T-helper 1 cell treated with Interleukin-12 subunit alpha and Interleukin-12 subunit beta and Interleukin-4 antibody, amounts not matched to agents 30 μg/mL and 1 μg/mL, for 36 hours (primary cell): ENCODE data around the gene CHST3.
A peak's percentile ranks its signal among the peaks of the same experiment; 100 is the strongest.

Experiments used
- H3K27ac Mint-ChIP-seq: one replicate; pipeline ENCODE4 v1.8.0; 2021; ENCODE audit warnings: mild to moderate bottlenecking, mixed read lengths
- H3K27me3 Mint-ChIP-seq: one replicate; pipeline ENCODE4 v1.8.0; 2021; ENCODE audit warnings: low read depth, mixed read lengths
- H3K36me3 Mint-ChIP-seq: one replicate; pipeline ENCODE4 v1.8.0; 2021; ENCODE audit warnings: low read depth, mixed read lengths
- H3K4me1 Mint-ChIP-seq: one replicate; pipeline ENCODE4 v1.8.0; 2021; ENCODE audit warnings: low read depth, mixed read lengths
- H3K4me3 Mint-ChIP-seq: one replicate; pipeline ENCODE4 v1.8.0; 2021; ENCODE audit warnings: mild to moderate bottlenecking, moderate library complexity, mixed read lengths
- H3K9me3 Mint-ChIP-seq: one replicate; pipeline ENCODE4 v1.8.0; 2021; ENCODE audit warnings: mixed read lengths

CHST3 gene

DNA sequence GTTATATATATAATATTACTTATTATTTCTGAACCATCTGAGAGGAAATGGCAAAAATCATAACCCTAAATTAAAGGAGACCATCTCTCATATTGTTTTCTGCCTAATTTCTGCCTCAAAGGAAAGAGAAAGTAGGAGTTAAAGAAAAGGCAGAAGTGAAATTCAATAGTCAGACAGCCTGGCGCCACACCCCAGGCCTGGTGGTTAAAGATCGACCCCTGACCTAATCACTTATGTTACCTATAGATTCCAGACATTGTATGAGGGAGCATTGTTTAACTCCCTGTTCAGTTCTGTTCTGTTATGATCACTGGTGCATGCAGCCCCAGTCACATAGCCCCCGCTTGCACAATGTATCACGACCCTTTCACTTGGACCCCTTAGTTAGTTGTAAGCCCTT is 24.9 kb upstream of the CHST3 start:
- Mint-ChIP-seq H3K9me3 (peaks cover 41% of the 10 kb centered on the region), H3K36me3 (peaks cover 10% of the 10 kb centered on the region), H3K4me3 (no peak overlapping the region), H3K4me1 (peaks cover 11% of the 10 kb centered on the region), H3K27ac (no peak overlapping the region), H3K27me3 (no peaks in the 10 kb centered on the region)

DNA sequence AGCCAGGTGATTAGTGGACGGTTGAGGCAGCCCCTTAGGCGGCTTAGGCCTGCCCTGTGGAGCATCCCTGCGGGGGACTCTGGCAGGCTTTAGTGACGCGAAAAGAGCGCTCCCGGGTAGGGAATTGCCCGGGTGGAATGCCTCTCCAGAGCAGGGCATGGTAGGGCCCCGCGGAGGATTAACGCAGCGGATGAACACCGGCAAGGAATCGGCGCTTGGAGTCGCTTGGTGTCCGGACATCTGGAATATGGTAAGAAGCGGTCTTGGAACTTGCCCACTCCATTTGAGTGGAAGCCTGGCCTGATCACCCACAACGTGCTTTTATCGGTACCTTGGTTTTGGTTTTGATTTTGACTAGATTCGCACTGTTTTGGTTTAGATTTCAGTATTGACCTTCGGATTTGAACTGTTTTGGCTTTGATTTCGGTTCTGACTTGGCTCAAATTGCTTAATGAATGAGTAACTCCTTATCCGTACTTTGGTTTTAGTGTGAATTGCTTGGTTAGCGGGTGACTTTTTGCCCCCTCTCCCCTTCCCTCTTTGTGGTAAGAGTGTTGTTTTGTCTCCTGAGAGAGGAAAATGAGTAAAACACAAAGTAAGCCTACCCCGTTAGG is 24.2 kb upstream of the CHST3 start:
- Mint-ChIP-seq H3K27ac (no peak overlapping the region), H3K36me3 (peaks cover 10% of the 10 kb centered on the region)

GRCh38 chr10:71940752-71941151 is 23.4 kb upstream of the CHST3 start:
- Mint-ChIP-seq H3K27ac (no peak overlapping the region), H3K27me3 (no peaks in the 10 kb centered on the region), H3K9me3 (peaks cover 36% of the 10 kb centered on the region)

More for the DNA sequence above, 24.2 kb upstream of the CHST3 start:
- H3K27me3 Mint-ChIP-seq = no peaks in the 10 kb centered on the region
- H3K4me1 Mint-ChIP-seq = peaks cover 9% of the 10 kb centered on the region
- H3K9me3 Mint-ChIP-seq = peaks cover 39% of the 10 kb centered on the region
- peak overlapping the region; percentile 9 for H3K4me3 Mint-ChIP-seq

GRCh38 chr10:71941318-71941717 is 22.9 kb upstream of the CHST3 start:
- H3K4me3 Mint-ChIP-seq = no peak overlapping the region
- H3K9me3 Mint-ChIP-seq = peaks cover 36% of the 10 kb centered on the region
- no peaks in the 10 kb centered on the region for H3K27me3 Mint-ChIP-seq
- no peak overlapping the region for H3K27ac Mint-ChIP-seq
- H3K36me3 Mint-ChIP-seq = peaks cover 14% of the 10 kb centered on the region
- H3K4me1 Mint-ChIP-seq = peaks cover 9% of the 10 kb centered on the region

More at GRCh38 chr10:71940752-71941151, 23.4 kb upstream of the CHST3 start:
- peaks cover 9% of the 10 kb centered on the region for H3K4me1 Mint-ChIP-seq
- no peak overlapping the region for H3K4me3 Mint-ChIP-seq
- peaks cover 10% of the 10 kb centered on the region for H3K36me3 Mint-ChIP-seq

DNA sequence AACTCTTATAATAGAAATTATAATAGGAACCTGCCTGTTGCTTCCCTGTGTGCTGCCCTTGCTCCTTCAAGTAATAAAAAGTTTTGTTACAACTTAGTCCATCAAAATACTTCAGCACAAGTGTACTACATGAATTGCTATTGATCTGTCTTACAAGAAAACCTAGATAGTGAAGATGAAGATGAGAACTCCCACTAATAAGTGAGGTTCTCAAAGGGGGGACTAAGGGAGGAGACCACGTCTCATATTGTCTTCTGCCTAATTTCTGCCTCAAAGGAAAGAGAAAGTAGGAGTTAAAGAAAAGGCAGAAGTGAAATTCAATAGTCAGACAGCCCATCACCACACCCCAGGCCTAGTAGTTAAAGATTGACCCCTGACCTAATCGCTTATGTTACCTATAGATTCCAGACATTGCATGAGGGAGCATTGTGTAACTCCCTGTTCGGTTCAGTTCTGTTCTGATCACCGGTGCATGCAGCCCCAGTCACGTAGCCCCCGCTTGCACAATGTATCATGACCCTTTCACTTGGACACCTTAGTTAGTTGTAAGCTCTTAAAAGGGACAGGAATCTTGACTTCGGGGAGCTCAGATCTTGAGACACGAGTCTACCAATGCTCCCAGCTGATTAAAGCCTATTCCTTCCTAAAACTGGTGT is 18.2 kb upstream of the CHST3 start:
- no peak overlapping the region for H3K4me3 Mint-ChIP-seq
- H3K36me3 Mint-ChIP-seq = peaks cover 4% of the 10 kb centered on the region
- H3K27me3 Mint-ChIP-seq = peaks cover 4% of the 10 kb centered on the region
- H3K9me3 Mint-ChIP-seq = peaks cover 24% of the 10 kb centered on the region
- H3K4me1 Mint-ChIP-seq = no peaks in the 10 kb centered on the region
- H3K27ac Mint-ChIP-seq = no peak overlapping the region

- Mint-ChIP-seq H3K4me1 (no peaks in the 10 kb centered on the region), H3K4me3 (no peak overlapping the region), H3K36me3 (peaks cover 4% of the 10 kb centered on the region), H3K27me3 (peaks cover 4% of the 10 kb centered on the region), H3K9me3 (peaks cover 24% of the 10 kb centered on the region), H3K27ac (no peak overlapping the region)
Measured at GRCh38 chr10:71946700-71947099, 17.5 kb upstream of the CHST3 start.

- Mint-ChIP-seq H3K4me1 (no peaks in the 10 kb centered on the region), H3K36me3 (peaks cover 4% of the 10 kb centered on the region), H3K27me3 (peaks cover 4% of the 10 kb centered on the region), H3K4me3 (no peak overlapping the region), H3K9me3 (peaks cover 24% of the 10 kb centered on the region), H3K27ac (no peak overlapping the region)
Measured at GRCh38 chr10:71948496-71949067, 15.6 kb upstream of the CHST3 start.

- Mint-ChIP-seq H3K4me3 (no peak overlapping the region), H3K27me3 (peaks cover 4% of the 10 kb centered on the region), H3K9me3 (peaks cover 33% of the 10 kb centered on the region), H3K36me3 (peaks cover 4% of the 10 kb centered on the region), H3K4me1 (no peaks in the 10 kb centered on the region), H3K27ac (no peak overlapping the region)
Measured at GRCh38 chr10:71950683-71951082, 13.5 kb upstream of the CHST3 start.

GRCh38 chr10:71952745-71953144 is 11.4 kb upstream of the CHST3 start:
- peaks cover 10% of the 10 kb centered on the region for H3K27me3 Mint-ChIP-seq
- H3K27ac Mint-ChIP-seq = no peak overlapping the region
- H3K36me3 Mint-ChIP-seq = no peaks in the 10 kb centered on the region
- H3K4me3 Mint-ChIP-seq = no peak overlapping the region
- peaks cover 18% of the 10 kb centered on the region for H3K9me3 Mint-ChIP-seq
- peaks cover 3% of the 10 kb centered on the region for H3K4me1 Mint-ChIP-seq

GRCh38 chr10:71957546-71958275 is 6.5 kb upstream of the CHST3 start:
- Mint-ChIP-seq H3K4me1 (peaks cover 3% of the 10 kb centered on the region), H3K36me3 (no peaks in the 10 kb centered on the region), H3K27me3 (peaks cover 38% of the 10 kb centered on the region)

GRCh38 chr10:71959526-71959925 is 4.7 kb upstream of the CHST3 start:
- Mint-ChIP-seq H3K9me3 (peaks cover 10% of the 10 kb centered on the region), H3K4me1 (peaks cover 3% of the 10 kb centered on the region), H3K27me3 (peaks cover 45% of the 10 kb centered on the region), H3K4me3 (no peak overlapping the region), H3K27ac (no peak overlapping the region), H3K36me3 (no peaks in the 10 kb centered on the region)

More at GRCh38 chr10:71957546-71958275, 6.5 kb upstream of the CHST3 start:
- H3K27ac Mint-ChIP-seq = no peak overlapping the region
- H3K4me3 Mint-ChIP-seq = no peak overlapping the region
- H3K9me3 Mint-ChIP-seq = peaks cover 11% of the 10 kb centered on the region

DNA sequence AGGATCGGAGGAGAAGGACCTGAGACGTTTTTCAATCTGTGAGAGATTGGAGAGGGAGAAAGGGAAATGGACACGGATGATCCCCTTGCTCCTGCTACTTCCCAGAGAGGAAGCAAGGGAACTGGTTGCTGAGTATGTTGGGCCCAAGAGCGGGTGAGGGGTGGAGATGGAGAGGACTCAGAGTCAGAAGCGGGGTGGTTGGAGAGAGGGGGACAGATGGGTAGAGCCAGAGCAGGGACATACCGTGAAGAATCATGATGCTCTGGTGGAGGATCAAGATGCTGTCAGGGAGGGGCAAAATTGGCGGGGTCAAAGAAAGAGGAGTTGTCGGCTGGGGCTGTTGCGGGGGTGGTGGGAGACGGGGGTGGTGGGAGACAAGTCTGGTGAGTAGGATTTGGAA is 2.4 kb upstream of the CHST3 start:
- Mint-ChIP-seq H3K27ac (no peak overlapping the region), H3K36me3 (no peaks in the 10 kb centered on the region), H3K9me3 (no peaks in the 10 kb centered on the region), H3K4me3 (no peak overlapping the region), H3K27me3 (peaks cover 66% of the 10 kb centered on the region), H3K4me1 (peaks cover 4% of the 10 kb centered on the region)

GRCh38 chr10:71962901-71963300 is 1.3 kb upstream of the CHST3 start:
- H3K27me3 Mint-ChIP-seq = peaks cover 65% of the 10 kb centered on the region
- peaks cover 4% of the 10 kb centered on the region for H3K4me1 Mint-ChIP-seq
- H3K27ac Mint-ChIP-seq = no peak overlapping the region
- H3K4me3 Mint-ChIP-seq = peak overlapping the region; percentile 53
- no peaks in the 10 kb centered on the region for H3K36me3 Mint-ChIP-seq
- no peaks in the 10 kb centered on the region for H3K9me3 Mint-ChIP-seq

DNA sequence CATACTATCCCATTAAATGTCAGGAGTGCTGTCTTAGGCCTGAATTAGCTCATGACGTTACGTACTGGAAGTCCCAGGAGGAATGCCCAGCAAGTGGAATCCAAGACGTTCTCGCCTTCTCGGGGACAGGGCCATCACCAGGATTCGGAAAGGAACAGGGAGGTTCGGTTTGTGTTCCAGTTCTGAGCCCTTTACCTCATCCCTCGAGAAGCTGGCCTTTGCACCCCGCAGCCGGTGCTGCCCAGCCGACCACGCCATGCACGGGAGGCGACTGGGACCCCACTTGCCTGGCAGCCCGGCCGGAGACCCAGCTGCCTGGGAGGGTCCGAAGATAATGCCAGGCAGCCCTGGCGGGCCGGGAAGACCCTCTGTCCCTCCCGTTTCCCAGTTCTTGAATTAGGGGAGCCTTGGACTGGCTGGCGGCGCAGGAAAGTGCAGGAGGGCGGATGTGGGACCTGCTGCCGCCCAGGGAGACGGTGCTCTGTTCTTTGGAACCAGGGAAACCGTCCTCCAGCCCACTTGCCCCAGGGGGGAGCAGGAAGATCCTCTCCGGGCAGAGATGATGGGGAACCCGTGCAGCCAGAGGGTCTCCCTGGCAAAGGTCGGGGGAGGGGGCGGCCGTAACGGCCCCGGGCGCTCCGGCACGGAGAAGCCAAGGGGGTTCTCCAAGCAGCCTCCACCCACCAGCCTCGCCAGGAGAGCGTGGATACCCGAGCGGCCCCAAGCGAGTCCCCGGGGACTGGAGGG is 671 bp upstream of the CHST3 start:
- Mint-ChIP-seq H3K36me3 (no peaks in the 10 kb centered on the region), H3K27ac (no peak overlapping the region), H3K4me3 (peak overlapping the region; percentile 53), H3K4me1 (peaks cover 4% of the 10 kb centered on the region), H3K27me3 (peaks cover 71% of the 10 kb centered on the region), H3K9me3 (no peaks in the 10 kb centered on the region)
